8988T (cell line): ENCODE measurements around the gene EFCC1.

ENCODE experiments used
- DNase-seq: peaks from one replicate; pipeline ENCODE4 v3.0.0; 2011

EFCC1 gene

DNA sequence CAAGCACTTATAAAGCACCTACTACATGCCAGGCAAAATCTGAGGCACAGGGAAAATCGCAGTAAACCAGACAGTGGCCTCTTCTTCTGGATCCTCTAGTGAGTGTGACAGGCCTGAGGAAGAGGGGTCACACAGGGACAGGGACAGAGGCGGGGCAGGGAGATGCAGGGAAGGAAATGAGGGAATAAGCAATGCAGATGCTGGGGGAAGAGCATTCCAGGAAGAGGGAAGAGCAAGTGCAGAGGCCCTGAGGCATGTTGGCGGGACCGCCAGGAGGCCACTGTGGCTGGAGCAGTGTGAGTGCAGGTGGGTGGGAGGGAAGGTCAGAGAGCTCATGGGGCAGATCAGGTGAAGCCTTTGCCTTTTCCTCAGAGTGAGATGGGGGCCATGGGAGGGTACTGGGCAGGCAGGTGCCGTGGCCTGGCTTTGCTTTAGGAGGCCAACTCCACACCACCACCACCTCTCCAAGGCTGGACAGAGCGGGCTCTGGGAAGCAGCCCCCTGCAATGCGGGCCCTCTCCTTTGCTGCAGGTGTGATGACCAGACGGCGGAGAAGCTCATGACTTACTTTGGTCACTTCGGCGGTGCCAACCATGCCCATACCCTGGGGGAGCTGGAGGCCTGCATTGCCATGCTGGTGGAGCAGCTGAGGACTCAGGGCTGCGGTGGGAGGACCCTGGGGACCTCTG is 32.7 kb downstream of the EFCC1 start:
- no peak for DNase-seq

DNA sequence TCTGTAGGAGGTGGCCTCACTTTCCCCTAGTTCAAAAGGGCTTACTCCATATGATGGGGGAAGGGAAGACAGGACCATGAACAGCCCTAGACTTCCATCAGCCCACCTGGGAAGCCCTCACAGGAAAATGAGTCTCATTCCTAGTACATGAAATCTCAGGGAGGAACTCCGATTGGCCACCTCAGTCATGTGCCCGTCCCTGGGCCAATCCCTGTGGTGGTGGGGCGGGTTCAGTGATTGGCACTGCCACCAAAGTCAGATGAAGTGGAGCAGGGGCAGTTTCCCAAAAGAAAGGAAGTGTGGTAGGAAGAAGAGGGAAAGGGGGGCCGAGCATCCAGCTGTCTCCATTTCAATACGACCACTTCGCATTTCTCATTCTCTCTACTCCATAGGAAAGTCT is 33.5 kb downstream of the EFCC1 start:
- DNase-seq: no peak

DNA sequence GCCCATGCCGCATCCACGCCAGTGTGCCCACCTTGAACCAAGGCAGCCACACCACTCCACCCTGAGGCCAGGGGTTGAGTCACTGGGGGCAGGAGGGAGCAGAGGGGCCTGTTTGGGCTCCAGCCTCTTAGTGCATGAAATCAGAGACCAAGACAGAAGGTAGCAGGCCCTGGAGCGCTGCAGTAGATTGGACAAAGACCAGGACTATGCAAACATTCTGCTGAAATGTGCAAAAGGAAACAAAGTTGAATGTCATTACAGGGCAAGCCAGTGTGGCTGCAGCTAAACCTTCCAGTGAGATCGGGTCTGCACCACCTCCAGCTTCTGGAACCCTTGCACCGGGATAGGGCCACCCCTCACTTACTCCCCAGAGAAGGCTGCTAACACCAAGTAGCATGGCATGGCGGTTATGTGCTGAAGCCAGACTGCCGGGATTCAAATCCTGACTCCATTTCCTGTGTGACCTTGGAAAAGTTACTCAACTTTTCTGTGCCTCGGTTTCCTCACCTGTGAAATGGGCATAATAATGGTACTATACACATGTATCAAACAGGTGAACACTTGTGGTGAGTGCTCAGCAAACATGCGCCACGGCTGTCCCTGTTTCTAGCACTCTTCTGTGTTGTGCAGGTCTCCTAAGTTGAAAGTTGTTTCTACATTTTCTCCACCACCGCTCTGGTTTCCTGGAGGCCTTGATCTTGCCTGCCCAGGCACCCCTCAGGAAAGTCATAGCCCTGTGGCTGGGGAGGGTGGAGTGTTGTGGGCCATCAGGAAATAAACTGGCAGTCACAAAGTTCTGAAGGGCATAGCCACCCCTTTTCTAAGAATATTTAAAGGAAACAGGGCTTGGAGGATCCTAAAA is 34.5 kb downstream of the EFCC1 start:
- no peak for DNase-seq

DNA sequence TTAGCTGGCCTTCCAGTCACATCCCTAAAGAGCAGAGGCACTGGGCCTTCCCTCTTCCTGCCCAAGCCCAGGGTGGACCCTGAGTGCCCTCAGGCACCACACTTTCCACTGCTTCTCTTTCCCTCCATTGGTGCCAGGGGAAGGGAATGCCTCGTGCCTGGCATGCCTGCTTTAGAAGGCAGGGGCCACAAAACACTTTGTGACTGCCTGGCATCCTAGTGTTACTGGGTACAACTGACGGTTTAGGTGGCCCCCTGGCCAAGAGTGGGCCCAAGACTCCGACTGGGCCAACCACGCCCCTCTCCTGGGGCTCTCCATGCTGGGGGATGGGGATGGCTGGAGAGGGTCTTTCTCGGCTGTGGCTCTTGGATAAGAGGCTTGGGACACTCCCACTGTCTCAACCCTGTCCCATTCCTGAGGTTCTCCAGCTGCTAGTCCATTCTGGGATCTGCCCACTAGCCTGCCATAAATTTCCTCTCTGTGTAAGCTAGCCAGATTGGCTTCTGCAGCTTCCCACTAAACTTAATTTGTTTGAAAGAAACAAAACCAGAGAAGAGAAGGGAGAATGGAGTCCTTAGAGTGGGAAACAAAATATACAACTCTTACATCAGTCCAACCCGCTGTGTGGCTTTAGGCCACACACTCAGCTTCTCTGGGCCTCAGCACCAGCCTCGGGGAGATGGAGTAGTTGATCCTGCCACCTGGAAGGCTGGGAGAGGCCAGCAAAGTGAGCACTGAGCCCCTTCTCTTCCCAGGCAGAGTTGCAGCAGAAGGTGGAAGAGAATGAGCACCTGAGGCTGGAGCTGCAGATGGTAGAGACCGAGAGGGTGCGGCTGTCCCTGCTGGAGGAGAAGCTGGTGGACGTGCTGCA is 35.4 kb downstream of the EFCC1 start:
- DNase-seq: no peak

GRCh38 chr3:129037093-129037419 is 36.0 kb downstream of the EFCC1 start:
- no peak for DNase-seq

GRCh38 chr3:129038121-129038855 is 37.2 kb downstream of the EFCC1 start:
- no peak for DNase-seq

DNA sequence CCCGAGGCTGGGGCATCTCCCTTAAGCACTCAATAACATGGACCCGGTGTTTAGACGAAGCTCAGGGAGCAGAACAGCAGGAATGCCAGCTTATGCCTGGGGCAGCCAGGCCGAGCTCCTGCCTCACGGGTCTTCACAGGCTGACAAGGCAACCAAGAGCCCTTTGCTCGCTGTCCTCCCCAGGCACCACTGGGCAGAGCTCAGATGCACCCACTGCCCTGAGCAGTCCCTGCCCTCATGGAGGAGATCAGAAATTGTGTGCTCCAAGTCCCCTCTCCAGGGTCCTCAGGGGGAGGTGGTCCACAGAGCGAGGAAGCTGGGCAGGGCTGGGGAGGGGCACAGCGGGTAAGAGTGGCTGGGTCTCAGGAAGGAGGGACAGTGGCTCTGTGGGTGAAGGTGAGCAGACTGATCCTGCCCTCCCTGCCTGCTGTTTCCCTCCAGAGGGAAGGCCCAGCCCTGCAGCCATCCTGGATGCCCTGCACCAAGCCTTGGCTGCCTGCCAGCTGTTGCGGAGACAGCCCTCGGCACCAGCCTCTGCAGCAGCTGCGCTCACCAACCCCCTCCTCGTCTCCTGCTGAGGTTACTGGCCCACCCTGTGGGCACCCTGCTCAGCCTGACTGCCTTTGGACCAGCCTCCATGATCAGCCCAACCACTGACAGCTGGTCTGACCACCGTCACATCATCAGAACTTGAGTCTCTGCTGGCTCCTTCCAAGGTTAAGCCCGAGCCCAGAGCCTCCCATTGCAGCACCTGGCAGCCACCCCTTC is 38.4 kb downstream of the EFCC1 start:
- DNase-seq: no peak

GRCh38 chr3:129040039-129040336 is 38.9 kb downstream of the EFCC1 start:
- DNase-seq: no peak

GRCh38 chr3:129040579-129041300 is 39.6 kb downstream of the EFCC1 start:
- DNase-seq: no peak

DNA sequence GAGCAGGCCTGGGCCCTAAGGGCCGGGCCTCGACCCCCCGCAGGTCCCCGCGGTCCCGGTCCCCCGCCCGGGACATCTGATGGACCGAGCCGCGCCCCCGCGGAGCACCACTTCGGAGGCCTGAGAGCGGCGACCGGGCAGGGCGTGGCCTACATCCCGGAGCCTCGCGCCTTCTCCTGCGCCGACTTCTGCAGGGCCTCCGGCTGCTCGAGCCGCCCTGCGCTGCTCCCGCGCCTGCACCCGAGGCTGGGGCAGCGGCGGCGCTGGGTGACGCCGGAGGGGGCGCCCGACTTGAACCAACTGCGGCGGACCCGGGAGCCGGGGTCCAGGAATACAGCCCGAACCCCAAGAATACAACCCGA is 44.6 kb downstream of the EFCC1 start:
- DNase-seq: no peak

GRCh38 chr3:129046037-129046731 is 45.1 kb downstream of the EFCC1 start:
- DNase-seq: no peak

- DNase-seq: no peak
Observed at GRCh38 chr3:129046732-129047552, 45.8 kb downstream of the EFCC1 start.

DNA sequence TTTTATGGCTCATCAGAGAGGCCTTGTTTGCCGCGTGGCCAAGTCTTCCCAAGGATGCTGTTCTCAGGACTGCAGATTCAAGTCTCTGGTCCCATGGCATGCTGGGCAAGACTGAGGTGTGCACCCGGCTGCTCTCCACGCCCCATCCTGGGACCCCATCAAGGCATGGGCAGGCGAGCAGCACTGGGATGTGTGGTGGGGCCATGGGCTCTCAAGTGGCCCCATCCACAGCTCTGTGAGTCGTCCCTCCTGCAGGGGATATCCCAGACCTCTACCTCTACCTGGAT is 46.4 kb downstream of the EFCC1 start:
- DNase-seq: no peak

DNA sequence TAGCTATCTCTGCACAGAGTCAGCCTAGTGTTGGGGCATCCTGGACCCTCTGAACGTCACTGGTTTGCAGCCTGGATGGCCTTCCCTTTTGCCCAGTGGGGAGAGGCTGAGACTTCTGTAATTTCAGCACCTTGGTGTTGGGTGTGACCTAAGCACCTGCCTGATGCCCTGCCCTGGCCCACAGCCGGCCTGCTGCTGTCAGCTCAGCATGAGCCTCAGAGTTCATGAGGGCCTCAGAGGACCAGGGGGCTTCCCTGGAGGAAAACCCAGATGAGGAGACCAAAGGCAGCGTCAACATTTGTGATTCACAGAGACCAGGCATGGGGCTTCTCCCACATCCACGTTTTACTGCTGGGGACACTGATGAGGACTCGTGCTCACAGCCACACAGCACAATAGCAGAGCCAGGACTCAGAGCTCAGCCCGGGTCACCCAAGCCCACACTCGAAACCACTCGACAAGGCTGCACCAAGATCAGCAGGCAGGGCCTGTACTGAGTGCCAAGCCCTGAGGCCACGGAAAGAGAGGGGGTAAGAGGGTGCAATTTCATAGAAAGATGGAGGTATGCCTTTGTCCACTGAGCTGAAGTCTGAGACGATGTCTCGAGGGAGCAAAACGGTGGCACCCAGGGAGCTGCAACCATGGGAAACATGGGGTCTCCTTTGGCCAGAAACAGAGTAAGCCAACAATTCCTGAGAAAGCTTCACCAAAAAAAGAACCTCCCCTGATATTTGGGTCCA is 49.6 kb downstream of the EFCC1 start:
- no peak for DNase-seq

GRCh38 chr3:129051871-129052340 is 50.8 kb downstream of the EFCC1 start:
- no peak for DNase-seq

- no peak for DNase-seq
Observed at GRCh38 chr3:129052675-129053074, 51.6 kb downstream of the EFCC1 start.

DNA sequence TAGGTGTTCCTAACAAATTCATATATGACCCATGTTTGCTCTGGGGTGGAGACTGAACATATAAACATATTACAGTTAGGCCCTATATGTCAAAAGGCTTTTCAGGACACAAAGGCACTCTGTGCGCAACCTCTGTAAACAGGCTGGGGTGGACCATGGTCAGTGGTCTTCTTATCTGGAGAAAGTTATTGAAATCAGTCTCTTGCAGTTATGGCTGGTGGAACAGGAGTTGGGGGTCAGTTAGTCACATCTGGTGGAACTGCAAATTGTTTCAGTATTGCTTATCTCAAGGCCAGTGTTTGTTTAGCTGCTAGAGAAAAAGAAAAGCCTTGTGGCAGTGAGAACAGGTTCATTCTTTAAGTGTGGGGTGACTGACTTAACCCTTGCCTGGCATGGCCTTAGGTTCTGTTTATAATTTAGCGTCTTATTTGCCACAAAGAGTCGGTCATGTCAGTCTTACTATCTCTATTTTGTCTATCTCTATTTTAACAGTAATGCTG is 53.6 kb downstream of the EFCC1 start:
- DNase-seq: no peak

GRCh38 chr3:129056451-129057173 is 55.5 kb downstream of the EFCC1 start:
- DNase-seq: no peak

GRCh38 chr3:129057249-129057648 is 56.1 kb downstream of the EFCC1 start:
- no peak for DNase-seq
